Measurements from ENCODE around the gene PRR7.
A peak's percentile ranks its signal among the peaks of the same experiment; 100 is the strongest.
"Not testable (repeated sequence)": the region's sequence is repeated elsewhere in the genome, so short reads cannot be mapped to it uniquely, and the experiment has no call there.

The PRR7 gene, protein sequence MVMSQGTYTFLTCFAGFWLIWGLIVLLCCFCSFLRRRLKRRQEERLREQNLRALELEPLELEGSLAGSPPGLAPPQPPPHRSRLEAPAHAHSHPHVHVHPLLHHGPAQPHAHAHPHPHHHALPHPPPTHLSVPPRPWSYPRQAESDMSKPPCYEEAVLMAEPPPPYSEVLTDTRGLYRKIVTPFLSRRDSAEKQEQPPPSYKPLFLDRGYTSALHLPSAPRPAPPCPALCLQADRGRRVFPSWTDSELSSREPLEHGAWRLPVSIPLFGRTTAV

DNA sequence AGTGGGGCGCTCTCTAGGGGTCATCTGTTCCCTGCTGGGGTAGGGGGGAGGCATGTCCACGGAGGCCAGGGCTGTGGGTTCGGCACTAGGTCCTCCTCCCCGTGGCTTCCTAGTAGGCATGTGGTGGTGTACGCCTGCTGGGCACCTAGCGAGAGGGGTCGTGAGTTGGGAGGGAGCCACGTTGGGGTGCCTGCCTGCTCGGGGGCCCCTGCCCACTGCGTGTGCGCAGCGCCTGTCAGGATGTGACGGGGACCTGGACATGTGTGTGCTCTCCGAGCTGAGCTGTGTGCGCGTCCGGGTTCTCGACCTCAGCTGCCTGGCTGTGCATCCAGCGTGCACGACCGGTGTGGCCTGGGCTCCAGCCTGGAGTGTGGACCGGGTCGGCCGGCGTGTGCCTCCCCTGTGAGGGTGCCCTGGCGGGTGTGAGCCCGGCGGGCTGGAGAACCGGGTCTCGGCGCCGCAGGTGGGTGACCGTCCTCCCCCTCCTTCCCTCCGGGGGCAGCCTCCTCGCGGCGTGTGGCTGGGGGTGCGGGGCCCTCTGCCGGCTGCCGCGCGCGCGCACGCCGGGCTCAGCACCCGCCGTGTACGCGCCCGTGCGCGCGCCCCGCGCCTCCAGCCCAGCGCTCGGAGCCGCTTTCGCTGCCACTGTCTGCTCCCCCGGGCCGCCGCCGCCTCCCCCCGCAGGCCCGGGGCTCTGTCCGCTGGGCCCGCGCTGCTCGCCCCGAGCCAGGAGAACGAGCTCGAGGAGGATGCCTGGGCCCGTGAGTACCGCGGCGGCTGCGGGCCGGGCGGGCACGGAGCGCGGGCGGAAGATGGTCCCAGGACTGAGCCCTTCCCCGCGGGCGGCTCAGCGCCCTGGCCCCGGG lies at the start of gene PRR7:
TSS of gene PRR7 (plus strand) at position 615 of the 866 bp plus-strand sequence. CDS start 8,254 bp downstream, outside the sequence.
- DNase-seq (ENCODE audit: low spot score), result peak; percentile 78

- no peak for DNase-seq (ENCODE audit: low spot score)
These were observed 48.7 kb upstream of the PRR7 start for GRCh38 chr5:177397875-177398390.

DNA sequence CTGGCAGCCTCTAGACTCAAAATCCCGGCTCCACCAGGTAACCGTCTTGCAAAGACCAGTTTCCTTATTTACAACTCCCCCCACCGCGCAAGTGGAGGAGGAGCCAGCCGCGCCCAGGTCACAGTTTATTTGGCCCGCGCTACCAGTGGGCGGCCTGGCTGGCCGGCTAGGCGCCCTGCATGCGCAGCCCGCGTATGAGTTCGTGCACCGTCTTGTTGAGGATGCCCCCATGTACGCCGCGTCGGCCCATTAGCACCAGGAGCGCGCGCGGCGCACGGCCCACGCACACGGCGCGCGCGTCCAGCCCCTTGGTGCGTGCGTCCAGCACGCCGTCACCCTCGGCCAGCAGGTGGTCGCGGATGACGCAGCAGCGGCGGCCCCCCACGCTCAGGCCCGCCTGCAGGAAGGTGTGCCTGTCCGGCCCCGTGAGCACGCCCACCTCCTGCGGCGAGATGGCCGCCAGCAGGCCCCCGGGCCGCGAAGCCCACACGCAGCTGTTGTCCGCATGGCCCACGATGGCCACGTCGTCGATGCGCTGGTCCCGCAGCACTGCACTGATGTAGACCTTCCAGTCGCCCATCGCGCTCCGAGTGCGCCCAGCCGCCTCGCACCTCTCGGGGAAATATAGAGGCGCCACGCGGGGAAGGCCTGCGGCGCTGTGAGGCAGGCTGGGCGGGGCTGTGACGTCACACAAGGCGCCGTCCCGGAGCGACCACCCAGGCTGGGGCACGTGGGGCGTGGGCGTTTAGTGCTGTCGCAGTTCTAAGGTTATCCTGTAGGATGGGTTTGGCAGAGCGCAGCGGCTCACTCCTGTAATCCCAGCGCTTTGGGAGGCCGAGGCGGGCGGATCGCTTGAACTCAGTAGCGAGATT lies 46.4 kb upstream of the PRR7 start, which contains the start of gene PFN3:
TSS of gene PFN3 (minus strand) at position 665 of the 872 bp plus-strand sequence. CDS start at position 580, 85 bp downstream.
- DNase-seq (ENCODE audit: low spot score), result no peak

- no peak for DNase-seq (ENCODE audit: low spot score)
These were observed 44.2 kb upstream of the PRR7 start for GRCh38 chr5:177402271-177403043.

GRCh38 chr5:177403102-177403791 lies 43.4 kb upstream of the PRR7 start:
- DNase-seq (ENCODE audit: low spot score), result no peak

DNA sequence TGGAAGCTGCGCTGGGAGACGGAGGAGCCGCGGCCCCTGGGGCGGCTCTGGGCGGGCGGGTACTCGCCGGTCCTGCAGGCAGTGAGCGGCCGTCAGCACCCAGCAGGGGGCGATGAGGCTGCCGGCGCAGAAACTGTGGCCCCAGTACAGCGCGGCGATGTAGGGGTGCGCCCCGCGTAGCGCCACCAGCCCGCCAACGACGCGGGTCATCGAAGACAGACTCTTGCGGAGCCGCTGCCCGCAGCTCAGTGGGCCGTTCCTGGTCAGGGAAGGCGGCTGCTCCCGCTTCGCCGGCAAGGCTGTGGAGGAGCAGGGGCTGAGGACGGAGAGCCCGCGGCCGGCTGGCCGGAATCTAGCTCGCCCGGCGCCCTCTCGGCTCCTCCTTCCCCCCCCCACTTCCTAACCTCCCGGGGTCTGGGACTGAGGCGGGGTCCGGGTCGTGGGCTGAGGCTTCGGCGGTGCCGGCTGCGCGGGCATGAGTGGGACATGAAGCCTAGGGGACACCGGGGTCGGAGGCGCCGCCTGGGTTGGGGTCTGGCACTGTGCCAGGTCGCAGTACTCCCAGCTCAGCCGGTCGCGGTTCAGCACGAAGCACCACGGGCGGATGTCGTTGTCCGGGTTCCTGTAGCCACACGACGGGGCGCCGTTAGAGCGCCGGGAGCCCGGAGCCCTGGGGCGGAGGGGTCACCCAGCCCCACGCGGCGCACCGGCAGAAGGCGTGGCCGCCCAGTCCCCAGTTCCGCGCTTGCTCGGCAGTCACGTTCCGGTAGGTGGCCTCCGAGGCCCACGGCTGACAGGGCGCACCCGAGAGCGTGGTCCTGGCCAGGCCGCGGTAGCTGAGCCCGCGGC lies 42.6 kb upstream of the PRR7 start:
- DNase-seq (ENCODE audit: low spot score), result peak; percentile 81

- DNase-seq (ENCODE audit: low spot score), result no peak
These were observed 41.9 kb upstream of the PRR7 start for GRCh38 chr5:177404641-177405179.

DNA sequence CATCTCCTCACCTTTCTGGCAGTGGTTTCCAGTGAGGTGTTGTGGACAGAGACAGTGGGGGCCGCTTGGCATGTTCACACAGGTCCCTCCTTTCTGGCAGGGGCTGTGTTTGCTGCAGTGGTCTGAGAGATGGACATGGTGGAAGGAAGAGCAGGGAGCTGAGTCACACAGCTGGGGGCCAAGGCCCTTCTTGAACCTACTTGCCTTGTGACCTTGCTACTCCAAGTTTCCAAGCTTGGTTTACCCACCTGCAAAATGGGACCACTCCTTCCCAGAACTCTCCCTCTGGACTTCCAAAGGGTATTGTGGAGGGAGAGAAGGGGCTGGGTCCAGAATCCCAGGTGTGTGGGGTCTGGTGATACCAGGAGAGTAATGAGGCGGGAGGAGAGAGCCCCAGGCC lies 41.3 kb upstream of the PRR7 start:
- no peak for DNase-seq (ENCODE audit: low spot score)

- peak; percentile 38 for DNase-seq (ENCODE audit: low spot score)
These were observed 40.8 kb upstream of the PRR7 start for GRCh38 chr5:177405805-177406204.

DNA sequence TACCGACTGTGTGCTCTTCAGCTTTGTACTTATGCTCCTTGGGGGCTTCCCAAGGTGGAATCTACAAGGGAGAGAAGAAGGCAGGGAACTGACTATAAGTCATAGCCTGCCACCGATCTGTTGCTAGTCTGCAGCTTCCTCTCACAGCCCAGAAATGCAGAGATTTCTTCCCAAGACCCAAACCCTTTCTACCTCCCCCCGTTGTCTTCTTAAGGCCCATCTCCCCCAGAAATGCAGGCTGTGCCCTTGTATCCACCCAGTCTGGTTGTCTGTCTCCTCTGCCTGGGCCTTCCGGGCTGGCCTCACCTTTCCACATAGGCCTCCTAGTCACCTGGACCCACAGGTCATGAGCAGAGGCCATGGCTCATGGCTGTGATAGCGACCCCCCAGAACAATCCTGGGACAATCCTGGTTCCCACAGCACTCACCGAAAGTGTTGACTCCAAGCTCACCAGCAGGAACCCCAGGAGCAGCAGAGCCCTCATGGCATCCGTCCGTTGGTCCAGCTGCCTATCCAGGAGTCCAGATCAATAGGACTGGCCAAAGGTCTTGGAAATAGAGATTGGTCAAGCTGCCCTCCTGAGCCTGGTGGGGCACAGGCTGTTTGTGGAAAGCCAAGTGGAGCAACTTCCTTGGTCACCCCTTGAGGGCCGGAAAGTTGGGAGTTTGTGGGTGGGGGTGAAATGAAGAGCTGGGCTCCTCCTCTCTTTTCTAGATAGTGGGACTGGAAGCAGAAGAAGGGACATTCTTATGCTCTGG lies 37.4 kb upstream of the PRR7 start, which contains the start of gene F12:
TSS of gene F12 (minus strand) at position 522 of the 759 bp plus-strand sequence. CDS start at position 485, 37 bp downstream.
- no peak for DNase-seq (ENCODE audit: low spot score)

- no peak for DNase-seq (ENCODE audit: low spot score)
These were observed 36.0 kb upstream of the PRR7 start for GRCh38 chr5:177410575-177410974.

DNA sequence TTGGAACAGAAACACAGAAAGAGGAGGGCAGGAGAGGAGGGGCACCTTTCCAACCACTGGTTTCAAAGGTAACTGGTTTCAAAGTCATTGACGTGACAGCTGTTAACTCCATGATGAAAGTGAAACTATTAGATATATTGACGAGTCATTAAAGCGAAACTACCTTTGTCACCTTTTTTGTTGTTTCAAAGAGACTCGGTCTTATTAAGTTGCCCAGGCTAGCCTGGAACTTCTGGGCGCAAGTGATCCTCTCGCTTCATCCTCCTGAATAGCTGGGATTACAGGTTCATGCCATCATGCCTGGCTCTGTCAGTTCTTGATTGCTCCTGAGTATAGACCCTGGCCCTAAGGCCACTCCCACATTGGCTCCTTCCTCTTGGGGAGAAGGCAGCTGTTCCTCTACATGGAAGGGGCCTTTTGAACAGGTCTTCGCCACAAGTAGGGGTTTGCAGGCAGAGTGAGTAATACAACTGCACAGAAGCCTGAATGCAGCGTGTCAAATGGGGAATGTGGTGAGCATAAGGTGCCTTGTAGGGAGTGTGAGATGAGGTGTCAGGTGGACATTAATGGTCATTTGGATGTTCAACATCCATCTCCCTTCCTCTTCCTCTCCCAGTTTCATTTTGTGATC lies 33.9 kb upstream of the PRR7 start:
- no peak for DNase-seq (ENCODE audit: low spot score)

DNA sequence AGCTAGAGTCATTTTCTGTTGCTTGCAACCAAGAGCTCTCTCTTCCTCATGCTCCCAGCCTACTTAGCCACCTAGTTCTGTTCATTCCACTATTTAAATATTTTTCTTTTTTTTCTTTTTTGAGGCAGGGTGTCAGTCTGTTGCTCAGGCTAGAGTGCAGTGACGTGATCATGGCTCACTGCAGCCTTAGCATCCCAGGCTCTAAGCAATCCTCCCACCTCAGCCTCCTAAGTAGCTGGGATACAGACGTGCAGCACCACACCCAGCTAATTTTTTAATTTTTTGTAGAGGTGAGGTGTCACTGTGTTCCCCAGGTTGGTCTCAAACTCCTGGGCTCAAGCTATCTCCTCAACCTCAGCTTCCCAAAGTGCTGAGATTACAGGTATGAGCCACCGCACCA lies 32.1 kb upstream of the PRR7 start:
- DNase-seq (ENCODE audit: low spot score), result no peak

DNA sequence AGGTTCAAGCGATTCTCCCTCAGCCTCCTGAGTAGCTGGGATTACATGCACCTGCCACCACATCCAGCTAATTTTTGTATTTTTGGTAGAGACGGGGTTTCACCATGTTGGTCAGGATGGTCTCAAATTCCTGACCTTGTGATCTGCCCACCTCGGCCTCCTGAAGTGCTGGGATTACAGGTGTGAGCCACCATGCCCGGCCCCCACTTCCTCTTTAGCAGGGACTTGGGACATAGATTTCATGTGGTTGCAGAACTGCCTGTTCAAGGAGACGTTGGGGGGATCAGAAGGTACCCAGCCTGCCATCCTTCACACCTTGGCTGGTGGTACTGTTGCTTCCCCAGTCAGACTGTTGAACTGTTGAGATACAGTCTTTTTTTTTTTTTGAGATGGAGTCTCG lies 29.5 kb upstream of the PRR7 start:
- not testable (repeated sequence) for DNase-seq (ENCODE audit: low spot score)

DNA sequence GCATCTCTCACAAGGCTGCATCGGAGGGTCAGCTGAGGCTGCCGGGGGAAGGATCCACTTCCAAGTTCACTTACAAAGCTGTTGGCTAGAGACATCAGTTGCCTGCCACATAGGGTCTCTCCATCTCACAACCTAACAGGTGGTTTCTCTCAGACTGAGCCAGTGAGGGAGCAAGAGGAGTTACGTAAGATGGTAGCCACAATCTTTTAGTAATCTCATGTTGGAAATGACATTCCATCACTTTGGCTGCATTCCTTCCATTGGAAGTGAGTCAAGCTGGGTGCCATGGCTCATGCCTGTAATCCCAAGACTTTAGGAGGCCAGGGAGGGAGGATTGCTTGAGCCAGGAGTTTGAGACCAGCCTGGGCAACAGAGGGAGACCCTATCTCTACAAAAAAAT lies 27.6 kb upstream of the PRR7 start:
- no peak for DNase-seq (ENCODE audit: low spot score)

DNA sequence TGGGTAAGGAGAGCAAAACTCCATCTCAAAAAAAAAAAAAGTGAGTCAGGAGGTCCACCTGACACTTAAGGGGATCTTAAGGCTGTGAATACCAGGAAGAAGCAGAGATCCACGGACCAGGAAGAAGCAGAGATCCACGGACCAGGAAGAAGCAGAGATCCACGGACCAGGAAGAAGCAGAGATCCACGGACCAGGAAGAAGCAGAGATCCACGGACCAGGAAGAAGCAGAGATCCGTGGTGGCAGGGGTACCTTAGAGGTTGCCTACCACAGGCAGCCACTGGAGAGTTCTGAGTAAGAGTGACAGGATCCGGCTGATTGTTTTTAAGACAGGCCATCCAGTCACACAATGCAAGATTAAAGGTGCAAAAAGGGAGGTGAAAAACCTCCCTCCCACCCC lies 26.1 kb upstream of the PRR7 start:
- not testable (repeated sequence) for DNase-seq (ENCODE audit: low spot score)

DNA sequence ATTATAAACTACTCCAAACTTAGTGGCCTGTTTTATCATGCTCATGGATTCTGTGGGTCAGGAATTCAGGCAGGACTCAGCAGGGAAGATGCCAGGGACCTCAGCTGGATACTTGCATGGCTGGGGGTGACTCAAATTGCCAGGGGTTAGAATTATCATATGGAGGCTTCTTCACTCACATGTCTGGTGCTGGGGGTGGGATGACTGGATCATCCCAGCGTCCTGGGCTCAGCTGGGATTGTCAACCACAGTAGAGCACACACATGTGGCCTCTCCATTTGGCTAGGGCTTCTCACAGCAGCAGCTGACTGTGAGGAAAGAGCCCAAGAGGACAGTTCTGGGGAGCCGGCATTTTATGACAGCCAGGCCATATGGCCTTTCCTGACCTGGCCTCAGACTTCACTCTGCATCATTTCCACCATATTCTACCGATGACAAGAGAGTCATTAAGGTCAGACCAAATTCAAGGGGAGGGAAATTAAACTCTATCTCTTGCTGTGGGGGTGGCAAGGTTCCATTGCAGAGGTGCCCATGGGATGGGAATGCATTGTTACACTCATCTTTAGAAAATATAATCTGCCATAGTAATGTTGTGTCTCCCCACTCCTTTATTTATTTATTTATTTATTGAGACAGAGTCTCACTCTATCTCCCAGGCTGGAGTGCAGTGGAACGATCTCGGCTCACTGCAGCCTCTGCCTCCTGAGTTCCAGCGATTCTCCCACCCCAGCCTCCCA lies 25.4 kb upstream of the PRR7 start:
- no peak for DNase-seq (ENCODE audit: low spot score)
